Renal cortical epithelial cell (primary cell): ENCODE data around the gene ARHGEF7. TPM values are rescaled to one million over a fixed set of nuclear protein-coding genes. Genes with fewer than 3 reads are reported as not detected.

ENCODE experiments used
- DNase-seq: peaks from one replicate; pipeline ENCODE4 v3.0.0-alpha.2; 2011; ENCODE audit warnings: low read depth
- total RNA-seq: library from RNA; depleted of rRNA; stranded (reverse); fragments of >200 nt; gene quantifications from 2 replicates; pipeline ENCODE4 v1.2.3, GENCODE V29; 2014

ARHGEF7 gene
- total RNA-seq, 1 donor from 2014 or later = 37.6 TPM

DNA sequence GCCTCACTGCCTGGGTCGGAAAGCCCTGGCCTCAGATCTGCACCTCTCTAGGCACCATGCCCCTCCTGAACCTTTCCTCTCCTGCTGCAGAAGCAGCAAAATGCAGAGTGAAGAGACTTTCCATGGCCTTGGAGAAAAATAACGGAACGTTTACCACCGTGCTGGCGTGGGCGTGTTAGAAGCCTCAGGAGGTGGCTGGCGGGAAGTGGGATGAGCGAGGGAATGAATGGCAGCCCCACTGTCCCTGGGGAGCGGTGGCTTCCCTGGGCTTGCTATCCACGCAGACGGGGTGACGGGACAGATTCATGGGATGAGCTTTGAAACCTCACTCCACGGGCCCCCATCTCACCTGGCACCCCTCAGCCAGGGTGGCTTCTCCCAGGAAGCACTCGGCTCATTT, 209.6 kb downstream of the ARHGEF7 start:
- no peak for DNase-seq

DNA sequence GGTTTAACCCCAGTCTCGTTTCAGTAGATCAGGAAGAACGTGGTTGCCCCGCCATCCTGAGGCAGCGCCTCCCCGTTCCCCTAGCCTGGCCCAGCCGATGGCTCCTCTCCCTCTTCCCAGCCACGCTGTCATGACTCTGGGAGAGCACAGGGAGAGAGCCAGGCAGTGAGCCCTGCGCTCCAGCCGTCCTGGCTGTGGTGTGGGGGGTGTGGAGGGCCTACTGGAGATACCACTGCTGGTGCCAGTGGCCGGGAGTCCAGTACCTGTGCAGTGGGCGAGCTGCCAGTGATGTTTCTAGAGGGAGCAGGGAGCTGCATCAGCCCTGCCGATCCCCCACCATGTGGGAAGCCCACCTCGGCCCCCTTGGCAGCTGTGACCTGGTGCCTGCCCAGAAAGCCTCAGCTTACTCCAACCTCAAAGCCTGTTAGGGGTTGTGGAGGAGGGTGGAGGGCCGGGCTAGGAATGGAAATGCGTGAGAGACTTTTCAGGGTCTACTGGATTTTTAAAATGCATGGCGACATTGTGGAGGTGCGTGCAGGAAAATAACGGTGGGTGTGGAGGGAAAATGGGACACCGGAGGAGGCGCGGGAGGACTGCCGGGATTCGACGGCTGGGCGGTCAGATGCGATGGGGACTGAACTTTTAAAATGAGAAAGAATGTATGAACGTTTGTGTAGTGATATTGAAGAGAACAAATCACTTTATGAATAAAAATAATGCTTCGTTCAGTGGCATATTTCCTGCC, 210.2 kb downstream of the ARHGEF7 start:
- DNase-seq = no peak

DNA sequence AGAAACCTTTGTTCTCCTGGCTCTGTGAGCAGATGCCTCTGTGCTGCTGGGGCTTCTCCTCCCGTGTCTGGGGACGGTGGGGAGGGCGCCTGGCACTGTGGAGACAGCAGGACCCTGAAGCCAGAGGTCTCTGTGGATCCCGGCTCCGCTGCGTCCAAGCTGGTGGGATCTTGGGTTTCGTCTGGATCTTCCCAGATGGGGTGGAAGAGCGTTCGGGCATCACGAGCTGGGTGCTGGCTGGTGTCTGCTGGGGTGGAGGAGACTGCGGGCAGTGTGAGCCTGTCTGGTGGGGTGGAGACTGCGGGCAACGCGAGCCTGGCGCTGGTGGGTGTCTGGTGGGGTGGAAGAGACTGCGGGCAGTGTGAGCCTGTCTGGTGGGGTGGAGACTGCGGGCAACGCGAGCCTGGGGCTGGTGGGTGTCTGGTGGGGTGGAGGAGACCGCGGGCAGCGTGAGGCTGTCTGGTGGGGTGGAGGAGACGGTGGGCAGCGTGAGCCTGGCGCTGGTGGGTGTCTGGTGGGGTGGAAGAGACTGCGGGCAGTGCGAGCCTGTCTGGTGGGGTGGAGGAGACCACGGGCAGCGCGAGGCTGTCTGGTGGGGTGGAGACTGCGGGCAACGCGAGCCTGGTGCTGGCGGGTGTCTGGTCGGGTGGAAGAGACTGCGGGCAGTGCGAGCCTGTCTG, 211.0 kb downstream of the ARHGEF7 start:
- DNase-seq = no peak

DNA sequence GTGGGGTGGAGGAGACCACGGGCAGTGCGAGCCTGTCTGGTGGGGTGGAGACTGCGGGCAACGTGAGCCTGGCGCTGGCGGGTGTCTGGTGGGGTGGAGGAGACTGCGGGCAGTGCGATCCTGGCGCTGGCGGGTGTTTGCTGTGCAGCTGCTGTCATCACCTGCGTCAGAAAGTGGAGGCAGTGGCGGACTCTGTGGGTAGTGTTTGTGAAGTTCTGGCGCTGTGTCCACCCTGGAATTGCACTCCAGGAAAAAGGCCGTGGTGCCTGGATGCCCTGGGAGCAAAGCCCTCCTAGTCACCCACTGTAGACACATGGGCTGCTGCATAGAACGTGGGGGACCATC, 211.5 kb downstream of the ARHGEF7 start:
- no peak for DNase-seq

DNA sequence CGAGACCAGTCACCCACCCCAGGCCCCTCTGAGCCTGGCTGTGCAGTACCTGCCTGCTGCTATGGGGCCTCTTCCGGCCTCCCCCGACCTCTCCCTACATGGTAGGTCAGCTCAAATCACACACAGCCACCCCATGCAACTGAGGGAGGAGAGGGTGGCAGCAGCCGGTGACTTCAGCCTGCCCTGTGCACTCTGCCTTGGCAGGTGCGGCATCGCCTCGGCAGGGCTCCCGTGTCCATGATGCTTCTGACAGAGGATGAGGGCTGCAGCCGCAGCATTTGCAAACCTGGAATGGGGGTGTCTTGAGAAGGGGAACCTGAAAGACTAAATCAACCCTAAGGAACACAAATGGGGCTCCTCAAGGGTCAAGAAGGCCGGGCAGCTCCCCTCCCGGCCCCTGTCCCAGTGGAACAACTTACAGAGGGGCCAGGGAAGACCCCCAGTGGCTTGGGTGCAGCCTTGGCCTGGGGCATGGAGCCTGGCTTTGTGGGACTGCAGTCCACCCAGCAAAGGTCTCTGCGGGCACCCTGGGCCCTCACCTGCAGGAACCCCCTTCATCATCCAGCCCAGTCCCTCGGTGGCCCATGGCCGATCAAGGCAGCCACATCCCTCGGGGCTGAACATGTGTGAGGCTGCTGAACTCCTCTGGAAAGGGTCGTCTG, 212.0 kb downstream of the ARHGEF7 start:
- DNase-seq = no peak

DNA sequence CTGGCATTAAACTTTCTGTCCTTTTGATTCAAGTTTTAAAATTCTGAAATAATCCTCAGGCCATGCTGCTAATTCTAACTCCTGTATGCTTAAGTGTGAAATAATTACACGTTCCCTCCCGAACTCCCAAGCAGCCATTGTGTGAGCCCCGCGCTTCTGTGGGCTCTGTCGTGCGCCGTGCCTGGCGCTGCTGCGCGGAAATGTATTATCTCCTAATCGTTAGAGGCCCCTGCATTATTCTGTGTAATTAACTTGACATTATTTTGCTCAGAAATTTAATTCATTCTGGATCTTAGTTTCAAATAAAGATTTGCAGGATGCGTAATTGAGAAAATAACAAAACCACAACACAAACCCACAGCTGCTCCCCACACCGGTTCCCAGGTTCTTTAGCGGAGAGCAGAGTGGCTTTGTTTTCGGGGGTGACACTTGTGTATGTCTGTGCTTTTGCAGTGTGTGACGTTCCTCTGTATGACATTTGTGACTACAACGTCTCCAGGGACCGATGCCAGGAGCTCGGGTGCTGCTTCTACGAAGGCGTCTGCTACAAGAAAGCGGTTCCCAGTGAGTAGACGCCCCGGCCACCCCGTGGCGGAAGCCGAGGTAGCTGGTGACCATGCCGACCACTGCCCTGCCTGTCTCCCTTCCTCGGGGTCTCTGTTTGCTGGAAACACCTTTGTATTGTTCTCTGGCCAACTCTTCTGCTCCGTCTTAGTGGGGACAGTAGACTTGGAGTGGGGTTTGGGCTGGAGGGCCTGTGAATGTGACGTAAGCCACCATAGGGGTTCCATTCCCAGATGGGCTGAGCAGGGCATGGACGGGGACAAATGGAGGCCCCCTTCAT, 212.8 kb downstream of the ARHGEF7 start:
- no peak for DNase-seq

DNA sequence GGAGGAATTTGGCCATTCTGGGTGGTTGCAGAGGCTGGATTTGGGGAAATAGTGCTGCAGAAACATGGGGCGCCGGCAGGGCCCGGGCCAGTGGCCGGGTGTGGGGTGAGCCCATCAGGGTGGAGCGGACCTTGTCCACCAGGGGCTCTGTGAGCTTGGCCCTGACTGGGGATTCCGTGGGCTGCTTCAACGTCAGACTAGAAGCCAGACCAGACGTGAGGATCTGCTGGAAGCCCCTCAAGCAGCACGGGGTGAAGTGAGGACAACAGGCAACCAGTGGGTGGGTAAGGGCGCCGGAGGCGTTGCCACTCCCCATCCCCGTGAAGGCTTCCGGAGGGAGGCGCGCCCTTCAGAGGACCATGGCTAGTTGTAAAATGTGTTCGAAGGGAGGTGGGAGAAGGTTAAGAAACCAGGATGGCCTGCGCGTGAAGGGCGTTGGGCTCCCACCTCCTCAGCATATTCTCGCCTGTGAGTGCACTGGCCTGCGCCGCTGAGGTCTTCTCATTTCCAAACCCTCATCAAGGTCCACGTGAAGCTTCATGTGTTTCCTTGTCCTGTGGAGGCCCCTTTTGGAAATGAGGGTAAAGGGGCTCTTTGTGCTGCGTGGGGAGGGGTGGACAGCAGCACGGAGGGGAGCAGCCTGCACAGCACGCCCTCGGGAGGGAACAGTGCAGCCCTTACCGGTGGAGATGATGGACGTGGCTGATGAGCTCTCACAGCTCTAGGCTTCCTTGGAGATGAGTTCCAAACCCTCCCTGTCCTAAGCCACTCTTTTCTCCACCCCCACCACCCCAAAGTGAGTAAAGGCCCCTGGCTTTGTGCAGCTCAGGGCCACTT, 213.7 kb downstream of the ARHGEF7 start:
- no peak for DNase-seq

DNA sequence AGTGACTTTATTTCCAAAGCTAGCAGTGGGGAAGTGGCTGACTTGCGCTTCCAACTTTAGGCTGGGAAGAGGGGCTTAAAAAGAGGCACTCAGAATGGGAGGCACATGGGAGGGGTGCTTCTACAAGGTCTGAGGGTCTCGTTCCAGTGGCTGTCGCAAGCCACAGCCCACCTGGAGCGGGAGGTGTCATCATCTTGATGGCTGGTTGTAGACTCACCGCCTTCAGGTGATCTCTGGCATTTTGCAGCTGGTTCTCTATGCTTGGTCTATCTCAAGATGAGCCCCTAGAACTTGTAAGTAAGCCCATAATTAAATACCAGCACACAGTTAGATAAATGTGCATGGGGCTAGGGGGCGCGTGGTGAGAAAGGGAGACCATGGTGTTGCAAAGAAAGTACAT, 214.5 kb downstream of the ARHGEF7 start:
- no peak for DNase-seq

DNA sequence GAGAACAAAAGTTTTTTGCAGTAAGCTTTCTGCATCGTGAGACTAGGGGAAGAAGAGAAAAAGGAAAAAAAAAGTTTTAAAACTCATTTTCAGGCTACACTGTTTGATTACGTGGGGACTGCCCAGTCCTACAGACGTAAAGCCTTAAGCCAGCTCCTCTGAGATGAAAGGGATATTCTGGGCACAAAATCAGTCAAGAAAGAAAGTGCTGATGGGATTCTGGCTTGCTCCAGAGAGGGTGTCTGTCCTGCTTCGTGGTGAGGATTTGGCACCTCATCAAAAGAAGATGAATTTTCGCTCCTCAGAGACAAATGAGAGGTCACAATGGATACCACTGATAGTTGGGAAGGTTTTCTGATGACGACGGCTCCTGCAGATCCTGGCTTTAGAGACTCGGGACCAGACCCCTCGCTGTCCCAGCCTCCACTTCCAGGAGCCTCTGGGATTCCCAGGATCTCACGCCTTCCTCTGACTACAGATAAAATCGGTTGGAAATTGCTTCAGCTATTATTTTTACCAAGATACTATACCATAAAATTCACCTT, 215.0 kb downstream of the ARHGEF7 start:
- DNase-seq = no peak

DNA sequence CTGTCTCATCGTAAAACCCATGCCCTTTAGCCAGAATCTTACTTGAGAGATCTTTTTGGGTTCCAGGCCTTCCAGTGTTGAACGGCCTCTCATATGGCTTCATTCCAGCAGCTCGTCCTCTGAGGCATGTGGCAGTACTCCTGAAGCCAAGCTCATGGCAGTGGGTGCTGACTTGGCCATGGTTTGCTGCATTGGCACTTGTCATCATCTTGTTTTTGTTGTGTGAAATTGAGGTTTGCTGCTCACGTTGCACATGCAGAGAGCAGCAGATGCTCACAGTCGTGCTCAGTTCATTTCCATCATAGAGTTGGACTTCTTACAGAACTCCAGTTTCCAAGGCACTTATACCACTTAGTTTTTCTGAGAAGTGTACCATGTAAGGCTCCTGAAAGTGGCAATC, 220.2 kb downstream of the ARHGEF7 start:
- no peak for DNase-seq

DNA sequence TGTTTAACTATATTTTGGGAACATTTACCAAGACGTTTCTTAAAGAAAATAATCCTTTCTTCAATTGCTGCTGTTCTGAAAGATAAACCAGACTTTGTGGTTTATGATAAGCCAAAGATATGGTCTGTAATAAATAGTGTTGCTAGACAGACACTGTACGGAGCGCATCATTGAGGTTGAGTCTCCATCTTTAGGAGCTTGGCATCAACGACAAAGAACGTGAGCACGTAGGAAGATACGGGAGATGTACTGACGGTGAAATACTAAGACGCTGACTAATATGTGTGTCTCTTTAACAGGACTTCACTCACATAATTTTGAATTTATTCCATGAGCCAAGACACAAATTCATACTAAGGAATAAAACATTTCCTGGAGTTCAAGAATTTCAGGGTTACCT, 221.6 kb downstream of the ARHGEF7 start:
- DNase-seq = no peak

DNA sequence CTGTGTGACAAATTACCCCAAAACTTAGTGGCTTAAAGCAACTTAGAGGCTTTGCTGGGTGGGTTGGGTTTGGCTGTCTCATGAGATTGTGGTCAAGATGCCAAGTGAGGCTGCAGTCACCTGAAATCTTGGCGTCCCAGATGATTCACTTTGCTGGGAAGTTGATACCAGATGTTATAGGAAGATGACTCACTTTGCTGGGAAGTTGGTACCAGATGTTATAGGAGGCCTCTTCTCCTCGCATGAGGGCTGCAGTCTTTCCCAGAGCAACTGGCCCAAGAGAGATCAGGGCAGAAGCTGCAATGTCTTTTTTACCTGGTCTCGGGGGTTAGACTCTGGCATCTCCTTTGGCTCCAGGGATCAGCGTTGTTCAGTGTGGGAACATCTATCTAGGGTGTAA, 222.1 kb downstream of the ARHGEF7 start:
- DNase-seq = peak; percentile 48

DNA sequence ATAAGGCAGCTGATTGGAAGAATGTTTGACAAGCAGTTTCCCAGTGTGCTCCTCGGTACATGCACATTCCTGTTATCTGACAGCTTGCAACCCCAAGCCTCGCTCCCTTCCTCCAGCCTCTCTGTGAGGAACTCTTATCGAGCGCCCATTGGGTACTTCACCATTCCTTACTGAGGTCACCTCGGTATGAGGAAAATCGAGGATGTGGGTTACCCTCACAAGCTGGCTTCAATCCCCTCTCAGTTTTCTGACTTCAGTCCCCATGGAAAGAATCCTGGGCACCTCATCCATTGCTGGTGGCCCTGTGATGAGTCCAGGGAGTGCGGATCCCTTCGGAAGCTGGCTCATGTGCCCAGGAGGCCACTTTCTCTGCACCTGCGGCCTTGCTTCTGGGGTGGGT, 222.6 kb downstream of the ARHGEF7 start:
- no peak for DNase-seq

DNA sequence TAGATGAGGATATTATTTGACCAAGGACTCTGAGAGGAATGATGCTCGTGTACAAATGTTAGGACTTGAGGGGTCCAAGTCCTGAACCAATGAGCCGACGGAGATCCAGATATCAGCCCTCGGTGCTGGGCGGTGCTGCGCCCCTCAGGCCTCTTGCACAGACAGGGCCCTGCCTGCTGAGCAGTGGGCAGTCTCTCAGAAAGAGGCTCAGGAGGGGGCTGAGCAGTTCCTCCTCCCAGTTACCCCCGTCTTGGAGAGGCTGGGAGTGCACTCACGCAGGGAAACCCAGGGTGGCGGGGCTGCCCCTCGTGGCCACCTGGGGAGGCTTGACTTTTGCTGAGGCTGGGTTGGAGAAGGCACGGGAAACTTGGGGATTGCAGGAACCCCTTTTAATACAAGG, 223.7 kb downstream of the ARHGEF7 start:
- no peak for DNase-seq

DNA sequence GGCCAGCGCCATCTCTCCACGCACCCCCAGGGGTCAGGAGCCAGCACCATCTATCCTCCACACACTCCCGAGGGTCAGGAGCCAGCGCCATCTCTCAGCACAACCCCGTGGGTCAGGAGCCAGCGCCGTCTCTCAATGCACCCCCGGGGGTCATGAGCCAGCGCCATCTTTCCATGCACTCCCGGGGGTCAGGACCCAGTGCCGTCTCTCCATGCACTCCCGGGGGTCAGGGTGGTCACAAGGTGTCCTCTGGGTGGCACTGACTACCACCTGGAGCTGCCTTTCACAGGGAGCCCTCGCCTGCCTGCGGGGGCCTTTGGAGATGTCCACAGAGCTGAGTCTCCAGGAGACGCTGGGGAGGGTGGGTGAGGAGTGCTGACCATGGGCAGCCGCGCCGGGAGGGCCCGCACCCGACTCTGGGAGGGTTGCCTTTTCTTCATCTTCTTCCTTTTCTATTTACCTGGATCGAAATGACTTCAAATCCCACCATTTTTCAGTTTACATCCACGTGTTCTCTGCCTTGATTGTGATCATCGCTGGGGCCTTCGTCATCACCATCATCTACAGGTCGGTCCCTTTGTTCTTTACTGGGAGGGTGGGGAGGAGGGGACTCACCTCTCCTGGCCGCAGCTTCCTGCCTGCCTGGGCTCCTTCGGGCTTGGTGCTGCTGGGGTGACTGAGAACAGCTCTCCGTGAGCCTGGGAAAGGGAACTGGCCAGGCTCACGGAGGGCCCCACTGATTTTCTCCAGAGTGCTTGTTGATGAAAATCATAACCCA, 224.4 kb downstream of the ARHGEF7 start:
- no peak for DNase-seq

DNA sequence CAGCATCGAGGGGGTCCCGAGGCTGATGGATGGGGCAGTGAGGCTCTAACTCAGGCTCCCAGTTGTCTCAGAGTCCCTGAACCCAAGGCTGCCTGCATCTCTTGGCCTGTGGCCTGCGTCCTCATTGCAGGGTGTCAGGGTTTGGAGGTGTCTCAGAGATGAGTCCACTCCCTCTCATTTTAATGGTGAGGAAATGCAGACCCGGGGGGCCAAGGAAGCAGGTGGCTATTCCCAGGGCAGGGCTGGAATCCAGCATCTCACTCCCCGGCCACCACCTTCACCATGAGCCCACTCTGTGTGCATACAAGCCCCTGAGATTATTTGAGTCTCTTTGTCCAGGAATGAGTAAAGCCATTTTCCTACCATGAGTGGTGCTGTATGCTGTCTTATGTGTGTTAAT, 226.8 kb downstream of the ARHGEF7 start:
- DNase-seq = no peak

DNA sequence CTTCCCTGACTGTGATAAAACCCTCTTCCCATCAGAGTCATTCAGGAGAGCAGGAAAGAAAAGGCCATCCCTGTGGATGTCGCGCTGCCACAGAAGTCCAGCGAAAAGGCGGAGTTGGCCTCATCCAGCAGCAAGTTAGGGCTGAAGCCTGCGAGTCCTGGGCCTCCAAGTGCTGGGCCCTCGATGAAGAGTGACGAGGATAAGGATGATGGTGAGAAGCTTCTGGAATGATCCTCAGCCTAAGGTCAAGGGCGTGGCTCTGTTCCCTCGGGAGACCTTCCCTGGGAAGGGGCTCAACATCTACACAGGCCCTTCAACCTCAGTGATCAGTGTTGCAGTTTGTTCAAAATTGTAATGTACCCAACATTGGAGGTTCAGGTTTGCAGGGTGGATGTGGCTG, 227.6 kb downstream of the ARHGEF7 start:
- DNase-seq = no peak

DNA sequence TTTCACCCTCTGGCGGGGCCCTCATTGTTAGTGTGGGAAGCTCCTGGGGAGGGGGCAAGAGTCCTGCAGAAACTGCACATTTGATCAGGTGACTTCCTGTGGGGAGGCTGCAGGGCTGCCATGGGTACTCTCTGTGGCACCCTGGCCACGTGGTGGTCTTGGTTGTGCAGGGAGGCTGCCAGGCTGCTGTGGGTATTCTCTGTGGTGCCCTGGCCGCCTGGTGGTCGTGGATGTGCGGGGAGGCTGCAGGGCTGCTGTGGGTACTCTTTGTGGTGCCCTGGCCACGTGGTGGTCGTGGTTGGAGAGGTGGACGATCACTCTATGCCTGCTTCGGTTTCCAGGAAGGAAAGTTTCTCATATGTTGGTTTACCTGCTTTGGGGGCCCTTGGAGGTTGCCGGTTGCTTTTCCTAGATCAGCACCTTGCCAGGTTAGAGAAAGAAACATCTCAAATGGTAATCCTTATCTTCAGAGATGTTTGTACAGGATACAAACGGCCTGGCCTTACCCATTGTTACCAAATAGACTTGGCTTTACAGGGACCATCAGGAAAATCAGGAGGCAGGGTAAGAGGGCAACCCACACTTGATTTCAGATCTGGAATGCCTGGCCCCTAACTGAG, 228.2 kb downstream of the ARHGEF7 start:
- no peak for DNase-seq

DNA sequence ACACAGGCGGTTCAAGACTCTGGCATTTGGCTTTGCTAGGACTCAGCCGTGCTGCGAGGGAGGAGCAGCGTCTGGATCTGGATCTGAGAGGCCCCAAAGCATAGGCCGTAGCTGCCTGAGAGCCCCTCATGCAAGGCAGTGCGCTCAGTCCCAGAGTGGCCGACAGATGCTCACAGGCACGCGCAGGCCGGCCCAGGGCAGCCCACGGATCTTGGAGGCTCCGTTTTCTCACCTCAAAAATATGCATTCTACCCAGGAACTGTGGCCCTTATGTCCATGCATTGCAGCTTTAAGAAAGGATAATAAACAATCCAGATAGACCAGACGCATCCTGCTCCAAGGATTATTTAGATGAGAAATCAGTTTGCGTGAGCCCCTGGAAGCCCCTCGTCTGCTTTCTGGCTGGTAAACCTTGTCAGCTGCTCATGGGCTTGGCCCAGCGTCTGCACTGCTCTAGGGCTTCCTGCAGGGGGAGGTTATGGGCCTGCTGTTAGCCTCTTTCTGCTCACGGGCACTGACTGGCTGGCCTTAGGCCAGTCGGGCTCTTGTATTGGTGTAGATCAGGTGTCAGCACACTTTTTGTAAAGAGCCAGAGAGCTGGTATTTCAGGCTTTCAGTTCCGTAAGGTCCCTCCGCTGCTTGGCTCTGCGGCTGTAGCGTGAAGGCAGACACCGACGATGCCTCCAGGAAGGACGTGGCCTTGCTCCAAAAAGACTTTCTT, 229.5 kb downstream of the ARHGEF7 start:
- peak; percentile 3 for DNase-seq
